Psoas muscle (tissue), 8 donors: ENCODE data around the gene PGAM5. TPM values are rescaled to one million over a fixed set of nuclear protein-coding genes. Genes with fewer than 3 reads are reported as not detected.
"Not testable (repeated sequence)": the region's sequence is repeated elsewhere in the genome, so short reads cannot be mapped to it uniquely, and the experiment has no call there.

ENCODE experiments used
- ATAC-seq, 4 donors: fragments of 200-7000 bp; cut with Tn5 transposase; one replicate each; pipeline ENCODE4 v1.9.1; 2020; ENCODE audit warnings: moderate library complexity in 3 of 4, mild to moderate bottlenecking in 2 of 4
- DNase-seq, 2 donors: peaks; one replicate each; pipeline ENCODE4 v3.0.0-alpha.2; 2020
- H3K27ac ChIP-seq: fragments of 200-600 bp; one replicate; pipeline ENCODE4 v1.8.0; 2022
- H3K27me3 ChIP-seq, 3 donors: fragments of 200-600 bp in 1 of 3; one replicate each; pipeline versions ENCODE4 v1.6.1 to v1.8.0; 2013 to 2022; ENCODE audit warnings: low read length in 2 of 3, mild to moderate bottlenecking in 2 of 3, moderate library complexity in 1 of 3; ENCODE audit not compliant: insufficient read depth in 3 of 3
- H3K36me3 ChIP-seq, 2 donors: fragments of 200-600 bp in 1 of 2; one replicate each; pipeline versions ENCODE4 v1.6.1 to v1.8.0; 2013 to 2022; ENCODE audit warnings: low read depth in 1 of 2, mild to moderate bottlenecking in 1 of 2, moderate library complexity in 1 of 2; ENCODE audit not compliant: insufficient read depth in 1 of 2
- H3K4me1 ChIP-seq: fragments of 200-600 bp; one replicate; pipeline ENCODE4 v1.8.0; 2022
- H3K4me3 ChIP-seq: fragments of 200-600 bp; one replicate; pipeline ENCODE4 v1.8.0; 2022; ENCODE audit warnings: mild to moderate bottlenecking
- H3K9me3 ChIP-seq: fragments of 200-600 bp; one replicate; pipeline ENCODE4 v1.8.0; 2022
- CTCF ChIP-seq: fragments of 200-600 bp; IDR thresholded peaks from one replicate; pipeline ENCODE4 v1.8.0; 2022; ENCODE audit warnings: antibody characterized with exemption
- WGBS, 3 donors: extraction: QIAGEN DNeasy Blood & Tissue Kit; methylation state at CpG; one replicate each; pipeline versions ENCODE4 v1.1.6 to v1.1.7; 2013; 5-methylcytosine and 5-hydroxymethylcytosine counted together
- intact Hi-C, 2 donors: fragments of 100-400 bp; cut with DNase I; formaldehyde crosslinking; loops; one replicate each; pipeline versions ENCODE4 v1.11.0 to v1.14.2; 2022
- polyA plus RNA-seq, 3 donors: library from polyadenylated mRNA; stranded (reverse); fragments of 200-250 nt; gene quantifications; one replicate each; pipeline ENCODE4 v1.2.3, GENCODE V29; 2013
- total RNA-seq, 4 donors: library from RNA; stranded (reverse); fragmentation: NEBNext Ultra II Directional in 2 of 4; extraction: Animal tissue kit (Norgen Biotek cat#: 25700) in 2 of 4; gene quantifications; one replicate each; pipeline versions ENCODE4 v1.2.1 to v1.2.4, GENCODE V29; 2021 to 2023
- donor health status: healthy with polysubstance abuse.
- donor health status: DM: no; HTN: no; CAD: no; lungs with moderate emphysema.
- donor health status: Bipolar disorder and iron deficiency.
- donor health status: healthy.
- donor health status: DM: yes; HTN: yes; CAD: no.
- donor health status: DM: no; HTN: no; CAD: no.
- donor health status: DM: no; HTN: no; CAD: no.
- donor health status: DM: yes; HTN: yes; CAD: no.

The PGAM5 gene
- total and polyA plus RNA-seq, 7 donors = 25.3 to 62.0 (median 47.2) TPM

DNA sequence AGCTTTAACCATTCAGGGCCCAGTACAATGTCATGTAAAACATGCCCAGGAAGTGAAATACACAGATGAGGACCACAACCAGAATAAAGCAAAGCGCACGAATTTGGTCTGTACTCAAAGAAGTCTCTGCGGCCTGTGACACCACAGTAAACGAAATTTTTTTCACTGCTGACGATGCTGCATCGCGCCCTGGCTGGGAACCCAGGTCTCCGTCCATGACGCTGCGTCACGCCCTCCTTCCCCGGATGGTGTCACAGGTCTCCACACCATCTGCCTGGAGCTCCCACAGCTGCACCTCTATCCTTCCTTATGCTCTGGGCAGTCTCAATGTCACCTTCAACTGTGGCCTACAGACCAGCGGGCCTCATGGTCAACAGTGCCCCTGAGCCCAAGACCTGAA is 33.2 kb downstream of the PGAM5 start:
- Histone ChIP-seq H3K4me3 (no peak overlapping the region), H3K9me3 (no peaks in the 10 kb centered on the region), H3K27ac (no peak overlapping the region), H3K36me3 (peaks cover 22 to 99% of the 10 kb centered on the region in 2 donors), H3K27me3 (no peaks in the 10 kb centered on the region), H3K4me1 (no peaks in the 10 kb centered on the region)
- no peak for DNase-seq
- intact Hi-C loops = no loop called here
- no peak for ATAC-seq
- TF ChIP-seq CTCF = no peak
- WGBS, 3 donors = 87 to 92% (median 88%) methylated on average over 13 of the region's 13 CpGs

GRCh38 chr12:132746613-132747012 is 36.0 kb downstream of the PGAM5 start:
- DNase-seq = no peak
- Histone ChIP-seq H3K4me1 (no peaks in the 10 kb centered on the region), H3K4me3 (no peak overlapping the region), H3K27ac (no peak overlapping the region), H3K9me3 (no peaks in the 10 kb centered on the region), H3K27me3 (no peaks in the 10 kb centered on the region), H3K36me3 (peaks cover 13 to 99% of the 10 kb centered on the region in 2 donors)
- ATAC-seq = no peak
- intact Hi-C loops = no loop called here
- 94 to 99% (median 96%) methylated on average over 3 of the region's 3 CpGs for WGBS, 3 donors
- TF ChIP-seq CTCF = no peak

- intact Hi-C loops = no loop called here
- H3K27me3 ChIP-seq = no peaks in the 10 kb centered on the region
- no peak overlapping the region for H3K27ac ChIP-seq
- H3K9me3 ChIP-seq = no peaks in the 10 kb centered on the region
- ATAC-seq = no peak
- no peaks in the 10 kb centered on the region for H3K4me1 ChIP-seq
- DNase-seq = no peak
- whole genome bisulfite sequencing, 3 donors = 85 to 91% (median 91%) methylated on average over 11 of the region's 11 CpGs
- TF ChIP-seq CTCF = no peak
- peaks cover 11 to 99% of the 10 kb centered on the region in 2 donors for H3K36me3 ChIP-seq
- H3K4me3 ChIP-seq = no peak overlapping the region
Measured at GRCh38 chr12:132747395-132747794, 36.8 kb downstream of the PGAM5 start.

DNA sequence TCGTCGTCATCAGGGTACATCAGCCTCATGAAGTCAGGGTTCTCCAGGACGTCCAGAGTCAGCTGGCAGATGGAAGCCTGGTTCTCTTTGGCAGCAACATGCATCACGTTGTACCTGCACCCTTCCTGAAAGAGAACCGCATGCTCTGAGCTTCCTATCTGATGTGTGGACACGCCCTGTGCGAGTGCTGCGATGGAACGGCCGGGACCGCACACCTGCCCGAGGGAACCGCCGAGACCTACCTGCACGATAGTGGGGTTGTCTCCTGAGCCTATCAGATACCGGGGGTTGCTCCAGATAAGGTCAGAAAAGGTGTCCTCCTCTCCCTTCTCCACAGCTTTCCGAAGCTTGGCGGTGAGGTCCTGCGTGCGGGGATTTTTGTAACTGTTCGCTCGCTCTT is 37.3 kb downstream of the PGAM5 start:
- Histone ChIP-seq H3K9me3 (no peaks in the 10 kb centered on the region), H3K4me1 (no peaks in the 10 kb centered on the region), H3K27me3 (no peaks in the 10 kb centered on the region), H3K36me3 (peaks cover 9 to 99% of the 10 kb centered on the region in 2 donors), H3K27ac (no peak overlapping the region), H3K4me3 (no peak overlapping the region)
- ATAC-seq = no peak
- no peak for TF ChIP-seq CTCF
- no peak for DNase-seq
- 93 to 95% (median 94%) methylated on average over 22 of the region's 22 CpGs for WGBS, 3 donors
- intact Hi-C loops = no loop called here

DNA sequence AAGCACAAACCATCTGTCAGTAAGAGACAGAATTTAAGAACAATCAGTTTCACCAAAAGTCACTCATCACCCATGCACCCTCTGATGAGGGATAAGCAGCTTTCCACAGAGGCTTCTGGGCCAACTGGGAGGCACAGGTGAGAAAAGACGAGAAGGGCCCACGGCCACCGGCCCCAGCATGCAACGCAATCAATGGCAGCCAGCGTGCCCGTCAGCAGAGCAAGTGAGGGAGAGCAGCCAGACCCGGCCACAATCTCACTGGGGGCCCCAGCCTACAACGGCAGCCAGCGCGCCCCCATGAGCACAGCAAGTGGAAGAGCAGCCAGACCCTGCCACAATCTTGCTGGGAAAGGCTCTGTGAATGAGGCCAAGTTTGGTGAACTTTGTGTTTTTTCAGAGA is 37.7 kb downstream of the PGAM5 start:
- no peak for TF ChIP-seq CTCF
- Histone ChIP-seq H3K9me3 (no peaks in the 10 kb centered on the region), H3K27me3 (no peaks in the 10 kb centered on the region), H3K4me3 (no peak overlapping the region), H3K36me3 (peaks cover 12 to 99% of the 10 kb centered on the region in 2 donors), H3K4me1 (no peaks in the 10 kb centered on the region), H3K27ac (no peak overlapping the region)
- WGBS, 3 donors = 85 to 93% (median 92%) methylated on average over 10 of the region's 10 CpGs
- DNase-seq = no peak
- intact Hi-C loops = no loop called here
- ATAC-seq = no peak

DNA sequence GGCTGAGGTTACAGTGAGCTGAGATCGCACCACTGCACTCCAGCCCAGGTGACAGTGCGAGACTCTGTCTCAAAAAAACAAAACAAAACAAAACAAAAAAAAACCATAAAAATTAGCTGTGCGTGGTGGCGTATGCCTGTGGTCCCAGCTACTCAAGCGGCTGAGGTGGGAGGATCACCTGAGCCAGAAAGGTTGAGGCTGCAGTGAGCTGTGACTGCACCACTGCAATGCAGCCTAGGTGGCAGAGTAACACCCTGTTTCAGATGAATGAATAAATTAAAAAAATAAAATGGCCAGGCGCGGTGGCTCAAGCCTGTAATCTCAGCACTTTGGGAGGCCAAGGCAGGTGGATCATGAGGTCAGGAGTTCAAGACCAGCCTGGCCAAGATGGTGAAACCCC is 43.0 kb downstream of the PGAM5 start:
- WGBS, 3 donors = 92 to 97% (median 96%) methylated on average over 7 of the region's 7 CpGs
- intact Hi-C loops, H3K9me3 ChIP-seq, H3K27ac ChIP-seq, ATAC-seq, H3K27me3 ChIP-seq, DNase-seq, H3K4me3 ChIP-seq, H3K4me1 ChIP-seq: not testable (repeated sequence)
- peaks cover 3 to 84% of the 10 kb centered on the region in 2 donors for H3K36me3 ChIP-seq
